Middle frontal gyrus (tissue), 1 donor: ENCODE measurements around the gene PTP4A2.
A peak's percentile ranks its signal among the peaks of the same experiment; 100 is the strongest.

Experiments used
- DNase-seq: peaks from one replicate; pipeline ENCODE4 v3.0.0-alpha.2; 2015; ENCODE audit warnings: low spot score; ENCODE audit errors: extremely low spot score

Gene PTP4A2

DNA sequence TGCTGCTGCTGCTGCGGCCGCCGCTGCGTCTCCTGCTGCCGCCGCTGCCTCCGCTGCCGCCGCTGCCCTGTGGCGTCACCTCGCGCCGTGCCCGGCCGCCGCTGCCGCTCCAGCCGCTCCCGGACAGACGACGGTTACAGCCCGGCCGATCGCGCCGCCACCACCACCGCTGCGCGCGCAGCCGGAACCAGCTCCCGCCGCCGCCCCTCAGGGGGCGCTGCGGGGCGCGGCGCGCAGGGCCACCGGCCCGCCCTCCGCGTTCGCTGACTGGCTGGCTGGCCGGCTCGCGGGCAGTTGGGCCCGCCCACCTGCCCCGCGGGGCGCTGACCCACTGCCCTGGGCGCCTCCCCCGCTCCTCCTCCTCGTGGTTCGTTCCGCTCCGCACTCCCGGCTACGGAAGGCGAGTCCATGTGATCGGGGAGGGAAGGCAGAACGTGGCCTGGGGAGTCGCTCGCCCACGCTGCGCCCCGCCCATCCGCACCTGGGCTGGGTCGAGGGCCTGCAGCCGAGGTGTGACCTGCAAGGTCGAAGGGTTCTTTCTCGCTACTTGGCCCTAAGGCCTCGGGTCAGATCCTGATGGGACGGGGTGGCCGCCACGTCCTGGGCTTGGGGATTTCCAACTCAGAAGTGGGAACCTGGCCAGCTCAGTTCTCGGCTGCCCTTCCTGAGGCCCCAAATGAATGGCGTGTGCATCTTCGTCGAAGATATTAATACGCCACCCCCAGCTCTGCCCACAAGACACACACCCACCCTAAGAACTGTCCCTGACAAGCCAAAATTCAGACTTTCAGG lies at the start of gene PTP4A2:
Gene PTP4A2 (minus strand): TSS at position 185 of the 792 bp plus-strand sequence. CDS start 19,303 bp downstream, outside the sequence.
- DNase-seq, result peak; percentile 88

DNA sequence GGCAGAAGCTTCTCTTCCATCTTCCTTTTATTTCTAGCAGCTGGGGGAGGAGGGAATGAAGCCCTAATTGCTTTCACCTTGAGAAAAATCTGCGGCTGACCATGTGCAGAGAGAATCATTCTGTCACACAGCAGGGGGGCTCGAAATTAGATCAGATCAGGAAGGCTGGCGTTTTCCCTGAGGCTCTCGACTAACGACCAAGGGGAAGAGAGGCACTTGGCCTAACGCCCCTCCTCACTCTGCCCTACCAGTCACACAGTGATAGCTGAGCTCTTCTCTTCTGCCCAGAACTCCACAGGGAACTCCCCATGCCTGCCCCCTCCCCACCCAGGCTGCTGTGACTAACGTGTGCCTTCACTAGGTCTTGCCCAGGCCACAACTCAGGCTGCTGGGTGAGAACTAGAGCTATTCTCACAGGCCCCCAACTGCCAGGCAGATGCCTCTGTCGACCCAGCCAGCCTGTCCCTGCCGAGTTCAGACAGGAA lies 49.0 kb upstream of the PTP4A2 start:
- no peak for DNase-seq

DNA sequence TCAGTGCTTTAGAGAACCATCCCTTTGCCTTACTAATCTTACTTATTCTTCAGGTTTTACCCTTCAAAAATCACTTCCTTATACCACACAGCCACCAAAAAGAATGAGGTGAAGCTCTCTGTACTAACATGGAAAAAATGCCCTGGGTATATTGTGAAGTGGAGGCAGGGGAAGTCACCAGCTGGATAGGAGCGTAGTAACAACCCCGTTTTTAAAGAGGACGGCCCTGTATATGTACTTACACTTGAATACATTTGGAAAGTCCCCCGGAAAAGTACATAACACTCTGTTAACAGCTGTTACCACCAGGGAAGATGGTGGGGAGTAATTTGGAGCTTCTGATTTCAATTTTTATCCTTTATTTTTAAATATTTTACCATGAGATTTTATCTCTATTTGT lies 47.3 kb upstream of the PTP4A2 start:
- no peak for DNase-seq

DNA sequence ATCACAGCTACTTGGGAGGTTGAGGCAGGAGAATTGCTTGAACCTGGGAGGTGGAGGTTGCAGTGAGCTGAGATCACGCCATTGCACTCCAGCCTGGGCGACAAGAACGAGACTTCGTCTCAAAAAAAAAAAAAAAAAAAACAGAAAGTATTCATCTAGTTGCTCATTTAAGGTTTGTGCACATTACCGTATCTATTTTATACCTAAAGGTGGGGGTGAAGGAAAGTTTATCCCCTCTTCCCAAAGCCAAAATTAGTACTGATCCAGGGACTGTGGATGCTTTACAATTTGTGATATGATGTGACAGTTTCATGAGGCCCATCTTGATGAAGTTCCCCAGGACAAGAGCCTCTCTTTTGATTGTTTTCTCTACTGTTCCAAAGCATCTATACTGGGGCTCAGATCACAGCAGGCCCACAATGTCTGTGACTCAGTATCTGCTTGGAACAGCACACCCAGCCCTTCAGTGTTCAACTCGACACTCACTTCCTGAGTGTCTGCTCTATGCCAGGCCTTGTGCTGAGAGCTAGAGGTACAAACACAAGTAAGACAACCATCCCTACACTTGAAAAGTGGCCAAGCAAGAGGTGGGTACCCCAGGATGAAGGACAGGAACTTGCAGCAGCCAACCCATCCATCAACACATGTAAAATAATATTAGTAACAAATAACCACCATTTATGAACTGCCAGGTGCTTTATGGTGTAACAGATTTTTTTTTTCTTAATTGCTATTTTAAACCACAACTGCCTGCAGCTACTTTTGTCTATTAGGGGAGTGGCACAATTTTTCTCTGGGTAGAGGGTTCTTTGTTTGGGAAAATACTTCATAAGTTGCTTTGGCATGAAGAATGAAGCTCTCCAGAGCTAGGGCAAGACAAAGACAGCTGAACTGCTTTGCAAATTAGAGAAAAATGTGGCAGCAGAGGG lies 46.5 kb upstream of the PTP4A2 start:
- DNase-seq, result no peak

DNA sequence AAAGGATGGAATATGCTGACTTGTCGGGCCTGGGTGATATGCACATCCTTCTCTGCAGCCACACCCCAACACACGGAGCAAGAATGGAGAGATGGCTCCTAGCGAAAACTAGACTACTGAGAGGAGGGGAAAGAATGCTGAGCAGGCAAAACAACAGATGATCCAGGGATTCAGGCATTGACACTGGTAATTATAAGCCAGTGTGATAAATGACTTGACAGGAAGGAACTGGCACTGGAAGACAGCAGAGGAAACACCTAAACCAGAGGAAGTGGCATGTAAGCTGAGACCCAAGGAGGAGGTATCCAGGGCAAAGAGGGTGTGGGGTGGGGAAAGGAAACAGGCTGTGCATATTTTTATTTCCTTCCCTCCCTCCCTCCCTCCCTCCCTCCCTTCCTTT lies 43.8 kb upstream of the PTP4A2 start:
- DNase-seq, result no peak

DNA sequence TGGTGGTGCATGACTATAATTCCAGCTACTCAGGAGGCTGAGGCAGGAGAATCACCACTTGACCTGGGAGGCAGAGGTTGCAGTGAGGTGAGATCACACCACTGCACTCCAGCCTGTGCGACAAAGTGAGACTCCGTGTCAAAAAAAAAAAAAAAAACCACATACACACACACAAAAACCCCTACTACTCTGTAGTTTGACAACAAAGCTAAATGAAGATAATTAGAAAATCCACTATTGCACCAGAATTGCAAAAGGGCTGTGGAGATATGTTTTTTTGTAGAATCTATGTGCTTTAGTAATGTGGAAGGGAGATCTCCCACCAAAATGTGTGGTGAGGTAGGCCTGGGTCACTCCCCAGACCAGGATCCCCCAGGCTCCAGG lies 43.3 kb upstream of the PTP4A2 start:
- no peak for DNase-seq

DNA sequence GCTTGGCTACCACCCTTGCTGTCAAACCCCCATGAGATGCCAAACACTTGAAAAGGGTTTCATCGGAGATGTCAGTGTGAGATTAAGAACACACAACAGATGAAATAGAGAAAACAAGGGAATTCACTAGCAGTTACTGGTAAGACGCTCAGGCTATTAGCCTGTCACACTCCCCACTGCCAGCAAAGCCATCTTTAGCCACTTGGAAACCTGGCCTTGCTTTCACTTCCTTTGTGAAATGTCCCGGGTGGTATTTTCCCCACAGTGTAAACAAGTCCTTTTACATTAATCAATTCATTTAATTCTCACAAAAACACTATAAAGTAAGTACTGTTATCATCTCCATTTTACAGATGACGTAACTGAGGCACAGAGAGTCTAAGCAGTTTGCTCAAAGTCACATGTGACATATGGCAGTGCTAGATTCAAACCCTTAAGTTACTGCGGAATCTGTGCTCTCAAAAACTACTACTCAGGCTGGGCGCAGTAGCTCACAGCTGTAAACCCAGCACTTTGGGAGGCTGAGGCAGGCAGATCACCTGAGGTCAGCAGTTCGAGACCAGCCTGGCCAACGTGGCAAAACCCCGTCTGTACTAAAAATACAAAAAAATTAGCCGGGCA lies 42.8 kb upstream of the PTP4A2 start:
- DNase-seq, result no peak

DNA sequence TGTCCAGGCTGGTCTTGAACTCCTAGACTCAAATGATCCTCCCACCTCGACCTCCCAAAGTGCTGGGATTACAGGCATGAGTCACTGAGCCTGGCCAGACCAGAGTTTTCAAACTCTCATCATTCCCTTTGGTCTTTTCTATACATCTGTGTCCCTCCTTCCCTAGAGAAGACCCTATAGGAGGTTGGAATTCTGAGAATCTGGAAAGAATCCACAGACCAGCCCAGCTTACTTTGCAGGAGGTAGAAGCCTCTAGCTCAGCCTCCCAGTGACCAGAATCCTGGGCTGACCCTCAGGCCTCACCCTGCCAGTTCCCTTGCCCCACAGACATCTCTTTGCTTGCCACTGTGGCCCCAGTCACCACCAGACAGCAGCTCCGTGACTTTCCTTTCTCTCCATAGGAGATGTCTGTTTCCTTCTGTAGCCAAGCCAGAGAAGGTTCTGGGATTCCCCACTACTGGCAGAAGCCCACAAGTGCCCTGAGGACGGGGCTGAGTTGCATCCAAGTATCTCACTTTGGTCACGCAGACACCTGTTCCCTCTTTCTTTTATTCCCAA lies 40.8 kb upstream of the PTP4A2 start:
- no peak for DNase-seq

DNA sequence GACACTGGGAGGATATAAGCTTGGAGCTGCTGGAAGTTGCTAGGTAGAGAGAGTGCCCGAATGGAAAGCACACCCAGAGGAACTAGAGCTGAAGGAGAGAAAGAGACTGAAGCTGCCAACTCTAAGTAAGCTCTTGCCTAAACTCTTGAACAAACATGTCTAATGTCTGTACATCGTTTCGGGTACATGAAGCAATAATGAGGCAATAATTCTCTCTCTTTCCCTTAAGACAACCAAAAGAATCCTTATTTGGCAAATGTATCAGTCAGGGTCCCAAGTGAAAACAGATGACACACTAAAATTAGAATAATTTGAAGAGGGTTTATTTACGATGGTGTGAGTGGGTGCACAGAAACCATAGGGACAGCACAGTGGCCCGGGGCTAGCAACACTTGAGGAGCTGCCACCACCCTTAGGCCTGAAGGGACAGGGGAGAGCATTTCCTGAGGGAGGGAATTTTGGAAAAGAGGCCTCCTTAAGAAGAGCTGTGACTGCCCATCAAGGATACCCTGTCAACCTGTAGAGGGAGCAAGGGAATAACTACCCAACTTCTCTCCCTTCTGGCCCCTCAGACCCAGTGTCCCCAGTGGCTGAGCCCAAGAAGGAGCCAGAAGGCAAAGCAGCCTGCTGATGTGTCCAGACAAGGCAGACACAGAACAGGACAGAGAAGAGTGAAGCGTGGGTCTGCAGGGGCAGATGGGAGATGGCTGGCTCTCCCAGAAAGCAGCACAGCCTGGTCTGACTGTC lies 39.4 kb upstream of the PTP4A2 start:
- DNase-seq, result no peak

DNA sequence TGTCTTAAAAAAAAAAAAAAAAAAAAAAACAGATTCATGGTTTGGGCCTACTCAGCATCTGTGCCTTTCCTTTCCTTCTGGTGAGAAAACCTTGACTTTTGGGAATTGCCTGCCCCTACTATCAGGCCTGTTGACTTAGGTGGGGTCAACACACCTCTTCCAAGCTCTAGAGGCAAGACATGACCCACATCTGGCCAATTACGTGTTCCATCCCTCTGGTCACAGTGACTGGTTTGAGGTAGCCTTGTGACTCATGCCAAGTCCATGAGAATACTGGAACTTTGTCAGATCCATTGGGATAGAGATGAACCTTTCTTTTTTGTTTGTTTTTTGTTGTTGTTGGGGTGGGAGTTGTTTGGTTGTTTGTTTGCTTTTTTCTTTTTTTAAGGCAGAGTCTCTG lies 38.2 kb upstream of the PTP4A2 start:
- DNase-seq, result no peak

DNA sequence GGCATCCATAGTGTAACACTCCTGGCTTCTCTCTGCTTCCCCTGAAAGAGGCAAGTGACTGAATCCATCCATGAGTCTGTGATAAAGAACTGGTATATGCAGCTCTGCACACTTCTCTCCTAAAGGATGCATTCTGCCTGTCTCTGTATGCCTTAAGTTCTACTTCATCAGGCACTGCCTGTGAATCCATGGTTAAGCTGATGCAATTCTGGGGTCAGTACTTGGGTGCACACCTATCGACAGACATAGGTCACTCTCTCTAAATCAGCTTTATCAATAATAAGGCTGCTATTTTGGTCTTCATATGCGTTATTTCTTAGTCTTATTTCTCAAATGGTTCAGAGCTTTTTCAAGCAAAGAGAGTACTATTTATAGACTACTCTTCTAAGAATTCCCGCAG lies 32.7 kb upstream of the PTP4A2 start:
- DNase-seq, result no peak

DNA sequence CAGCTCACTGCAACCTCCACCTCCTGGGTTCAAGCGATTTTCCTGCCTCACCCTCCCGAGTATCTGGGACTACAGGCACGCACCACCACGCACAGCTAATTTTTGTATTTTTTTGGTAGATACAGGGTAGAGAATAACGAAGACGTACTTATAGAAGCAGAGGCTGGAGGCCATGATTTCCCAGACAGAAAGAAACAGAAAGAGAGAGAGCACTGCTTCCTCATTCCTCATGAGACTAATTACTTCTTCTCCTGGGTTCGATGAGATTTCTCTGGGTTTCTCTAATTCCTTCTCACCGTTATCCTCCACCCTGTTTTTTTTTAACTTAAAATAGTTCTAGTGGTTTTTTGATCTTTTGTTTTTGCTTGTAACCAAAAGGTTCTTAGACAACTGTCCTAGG lies 23.4 kb upstream of the PTP4A2 start:
- DNase-seq, result no peak

DNA sequence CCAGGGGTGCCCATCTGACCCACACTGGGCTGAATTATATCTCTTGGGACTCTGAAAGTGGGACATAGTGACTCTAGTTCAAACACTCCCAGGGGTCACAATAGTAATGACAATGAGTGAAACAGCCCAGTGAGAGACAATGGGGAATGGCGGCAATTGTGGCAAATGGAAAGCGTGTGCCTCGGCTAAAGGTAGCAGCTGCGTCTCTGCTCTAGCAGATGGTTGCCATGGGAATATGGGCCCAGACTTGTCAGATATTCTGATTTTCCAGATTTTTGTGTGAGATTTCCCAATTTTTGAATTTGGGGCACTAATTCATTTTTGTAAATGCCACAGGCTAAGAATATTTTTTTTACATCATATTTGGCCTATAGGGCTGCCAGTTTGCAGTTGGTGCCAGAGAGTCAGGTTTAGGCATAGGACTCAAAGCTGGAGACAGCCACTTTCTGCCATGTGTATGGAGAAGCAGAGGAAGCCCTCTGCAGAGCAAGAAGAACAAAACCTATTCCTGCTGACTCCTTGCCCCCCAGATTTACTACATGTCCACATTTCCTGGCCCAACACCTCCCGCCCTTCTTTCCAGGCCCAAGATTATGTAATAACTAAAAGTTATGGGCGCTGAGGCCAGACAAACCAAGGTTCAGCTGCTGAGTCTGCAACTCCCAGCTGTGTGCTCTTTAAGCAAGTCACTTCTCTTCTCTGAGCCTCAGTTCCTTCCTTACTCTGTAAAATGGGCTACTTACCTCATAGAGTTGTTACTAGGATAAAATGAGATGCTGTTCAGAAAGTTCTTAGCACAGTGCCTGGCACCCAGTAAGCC lies 21.6 kb upstream of the PTP4A2 start:
- DNase-seq, result no peak

DNA sequence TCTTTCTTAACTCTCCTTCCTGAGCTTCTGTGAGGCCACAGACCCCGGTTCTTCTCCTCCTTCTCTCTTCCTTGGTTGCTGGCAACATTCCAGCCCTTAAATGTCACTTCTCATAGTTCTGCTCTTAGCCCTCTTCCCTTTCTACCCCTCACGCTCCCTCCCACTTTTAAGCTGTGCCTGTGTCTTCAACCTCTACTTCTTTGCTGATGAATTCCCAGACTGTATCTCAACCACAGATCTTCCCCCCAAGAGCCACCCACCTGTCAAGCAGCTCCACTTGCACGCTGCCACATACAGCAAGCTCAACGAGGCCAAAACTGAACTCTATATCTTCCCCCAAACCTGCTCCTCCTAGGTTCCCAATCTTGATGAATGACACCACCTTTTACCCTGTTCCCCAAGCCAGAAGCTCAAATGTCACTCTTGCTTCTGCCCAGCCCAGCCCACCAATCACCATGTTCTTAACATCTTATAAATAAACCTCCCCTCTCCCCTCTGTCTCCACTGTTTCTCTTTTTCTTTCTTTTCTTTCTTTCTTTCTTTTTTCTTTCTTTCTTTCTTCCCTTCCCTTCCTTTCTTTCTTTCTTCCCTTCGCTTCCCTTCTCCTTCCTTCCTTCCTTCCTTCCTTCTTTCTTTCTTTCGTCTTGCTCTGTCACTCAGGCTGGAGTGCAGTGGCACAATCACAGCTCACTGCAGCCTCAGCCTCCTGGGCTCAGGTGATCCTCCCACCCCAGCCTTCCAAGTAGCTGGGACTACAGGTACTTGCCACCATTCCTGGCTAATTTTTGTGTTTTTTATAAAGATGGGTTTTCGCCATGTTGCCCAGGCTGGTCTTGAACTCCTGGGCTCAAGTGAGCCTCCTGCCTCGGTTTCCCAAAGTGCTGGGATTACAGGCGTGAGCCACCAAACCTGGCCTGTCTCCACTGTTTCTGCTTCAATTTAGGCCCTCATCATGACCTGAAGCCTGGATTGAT lies 19.8 kb upstream of the PTP4A2 start:
- DNase-seq, result no peak

DNA sequence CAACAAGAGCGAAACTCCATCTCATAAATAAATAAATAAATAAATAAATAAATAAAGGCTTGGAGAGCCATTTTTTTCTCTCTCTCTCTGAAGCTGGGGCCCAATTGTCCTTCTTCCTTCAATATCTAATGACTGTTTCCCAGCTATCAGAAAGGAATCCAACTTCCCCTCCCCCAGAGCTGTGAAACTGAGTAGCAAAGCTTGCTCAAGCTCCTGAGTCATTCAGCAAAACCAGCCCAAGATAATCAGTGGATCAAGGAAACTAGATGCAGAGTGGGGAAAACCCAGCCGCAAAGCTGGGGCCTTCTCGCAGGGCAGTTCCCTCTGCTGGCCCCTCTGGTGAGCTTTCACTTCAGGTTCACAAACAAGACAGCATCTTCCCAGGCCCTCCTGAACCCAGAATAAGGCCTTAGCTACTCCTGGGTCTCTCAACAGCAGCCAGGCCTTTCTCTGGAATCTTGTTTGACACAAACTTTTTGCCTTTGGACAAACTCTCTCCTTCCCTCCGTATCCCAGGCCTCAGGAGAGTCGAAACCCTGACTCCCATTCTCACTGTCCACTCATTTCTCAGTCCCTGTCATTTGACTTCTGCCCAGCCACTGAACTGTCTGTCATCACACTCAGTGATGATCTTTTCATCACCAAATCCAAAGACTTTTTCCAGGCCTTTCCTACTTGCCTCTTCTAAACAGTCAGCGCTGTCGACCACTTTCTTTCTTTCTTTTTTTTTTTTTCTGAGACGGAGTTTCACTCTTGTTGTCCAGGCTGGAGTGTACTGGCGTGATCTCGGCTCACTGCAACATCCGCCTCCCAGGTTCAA lies 18.0 kb upstream of the PTP4A2 start:
- DNase-seq, result no peak

DNA sequence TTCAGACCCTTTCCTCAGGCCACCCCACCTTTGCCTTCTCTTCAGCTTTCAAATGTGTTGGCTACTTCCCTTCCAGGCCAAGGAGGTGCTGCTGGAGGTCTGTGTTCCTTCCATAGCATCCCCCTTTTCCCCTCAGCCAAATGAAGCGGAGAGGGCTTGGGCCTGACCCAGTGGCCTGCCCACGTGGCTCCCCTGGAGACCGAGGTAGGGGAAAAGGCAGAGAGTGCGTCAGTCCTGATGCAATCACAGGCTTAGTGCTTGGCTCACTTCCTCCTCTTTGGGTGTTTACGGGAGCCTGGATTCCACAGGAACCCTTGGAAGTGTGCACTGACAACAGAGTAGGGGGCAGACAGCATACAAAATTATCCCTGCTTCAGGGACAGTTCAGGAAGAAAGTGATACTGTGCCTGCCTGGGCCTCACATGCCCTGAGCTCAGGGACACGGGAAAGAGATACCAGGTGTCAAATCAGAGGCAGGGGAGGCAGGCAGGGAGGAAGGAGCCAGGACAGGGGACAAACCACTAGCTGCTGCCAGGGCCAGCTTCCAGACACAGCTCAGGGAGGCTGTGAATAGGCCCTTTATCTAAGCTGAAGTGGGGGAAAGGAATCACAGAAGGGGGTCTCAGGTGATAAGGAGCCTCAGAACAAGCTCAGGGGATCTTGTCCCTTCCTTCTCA lies 16.6 kb upstream of the PTP4A2 start:
- DNase-seq, result no peak

DNA sequence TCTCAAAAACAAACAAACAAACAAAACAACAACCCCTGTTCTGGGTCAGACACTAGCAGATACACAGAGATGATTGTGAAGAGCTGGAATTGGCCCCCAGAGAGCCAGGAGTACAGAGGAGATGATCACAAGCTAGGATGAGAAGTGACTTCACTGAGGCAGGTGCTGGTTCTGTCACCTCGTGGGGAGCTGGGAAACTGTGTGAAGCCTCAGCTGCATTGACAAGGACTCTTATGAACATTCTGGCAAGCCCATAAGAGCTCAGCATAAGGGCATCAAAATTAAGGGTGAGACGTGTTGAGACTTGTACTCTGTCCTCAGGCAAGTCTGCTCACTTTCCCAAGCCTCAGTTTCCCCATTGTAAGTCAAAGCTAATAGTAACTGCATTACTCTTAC lies 14.7 kb upstream of the PTP4A2 start:
- DNase-seq, result no peak
